NB4 (cell line): ENCODE results near the gene PAK5.
A peak's percentile ranks its signal among the peaks of the same experiment; 100 is the strongest.

Experiments used
- DNase-seq: peaks from one replicate; pipeline ENCODE4 v3.0.0; 2010; ENCODE audit warnings: low read depth
- H3K4me3 ChIP-seq: one replicate; pipeline ENCODE4 v1.5.1; 2011; ENCODE audit warnings: mild to moderate bottlenecking, low read depth, low read length, moderate library complexity
- MAX ChIP-seq: IDR thresholded peaks from 2 replicates; pipeline ENCODE4 v1.6.1; 2011; ENCODE audit warnings: low read depth, low read length
- MYC ChIP-seq: IDR thresholded peaks from 2 replicates; pipeline ENCODE4 v1.6.1; 2011; ENCODE audit warnings: low read depth, low read length
- POLR2A ChIP-seq: IDR thresholded peaks from 2 replicates; pipeline ENCODE4 v1.6.1; 2011; ENCODE audit warnings: mild to moderate bottlenecking; ENCODE audit not compliant: insufficient read length; ENCODE audit errors: extremely low read depth
- TF ChIP-seq, protein P1 (sequence below): IDR thresholded peaks from one replicate; pipeline ENCODE4 v1.5.1; 2012; ENCODE audit warnings: low read depth, low read length

The PAK5 gene

DNA sequence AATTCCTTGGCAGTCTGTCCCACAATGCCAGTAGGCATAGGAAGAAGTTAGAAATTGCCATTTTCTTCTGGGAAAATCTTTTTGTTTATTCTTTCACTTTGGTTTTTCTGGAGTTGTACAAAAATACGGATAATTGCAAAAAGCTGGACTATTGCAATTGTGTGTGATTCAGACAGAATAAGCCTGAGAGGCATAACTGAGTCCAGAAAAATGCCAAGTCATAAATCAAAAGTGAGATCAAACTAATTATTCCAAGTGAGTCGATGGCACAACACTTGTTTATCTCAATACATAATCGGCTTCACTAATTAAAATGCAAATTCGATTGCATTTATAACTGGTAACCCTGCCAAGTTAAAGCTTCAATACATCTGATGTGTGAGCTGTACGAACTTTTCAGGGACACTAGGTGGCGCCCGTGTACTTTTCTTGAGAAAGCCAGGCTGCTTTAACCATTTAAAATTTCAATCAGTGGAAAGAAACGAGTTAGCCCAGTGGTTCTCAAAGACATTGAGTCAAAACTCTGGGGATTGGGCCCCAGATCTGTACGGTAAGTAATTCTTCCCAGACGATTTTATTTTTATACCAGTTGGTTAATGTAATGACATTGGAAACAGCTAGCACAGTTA is 221.9 kb downstream of the PAK5 start:
- no peak overlapping the region for H3K4me3 ChIP-seq
- DNase-seq = peak; percentile 73
- TF ChIP-seq MYC (no peak), MAX (no peak)
- TF ChIP-seq, protein P1, sequence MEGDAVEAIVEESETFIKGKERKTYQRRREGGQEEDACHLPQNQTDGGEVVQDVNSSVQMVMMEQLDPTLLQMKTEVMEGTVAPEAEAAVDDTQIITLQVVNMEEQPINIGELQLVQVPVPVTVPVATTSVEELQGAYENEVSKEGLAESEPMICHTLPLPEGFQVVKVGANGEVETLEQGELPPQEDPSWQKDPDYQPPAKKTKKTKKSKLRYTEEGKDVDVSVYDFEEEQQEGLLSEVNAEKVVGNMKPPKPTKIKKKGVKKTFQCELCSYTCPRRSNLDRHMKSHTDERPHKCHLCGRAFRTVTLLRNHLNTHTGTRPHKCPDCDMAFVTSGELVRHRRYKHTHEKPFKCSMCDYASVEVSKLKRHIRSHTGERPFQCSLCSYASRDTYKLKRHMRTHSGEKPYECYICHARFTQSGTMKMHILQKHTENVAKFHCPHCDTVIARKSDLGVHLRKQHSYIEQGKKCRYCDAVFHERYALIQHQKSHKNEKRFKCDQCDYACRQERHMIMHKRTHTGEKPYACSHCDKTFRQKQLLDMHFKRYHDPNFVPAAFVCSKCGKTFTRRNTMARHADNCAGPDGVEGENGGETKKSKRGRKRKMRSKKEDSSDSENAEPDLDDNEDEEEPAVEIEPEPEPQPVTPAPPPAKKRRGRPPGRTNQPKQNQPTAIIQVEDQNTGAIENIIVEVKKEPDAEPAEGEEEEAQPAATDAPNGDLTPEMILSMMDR = peak; percentile 61

GRCh38 chr20:9616455-9616805 is 222.4 kb downstream of the PAK5 start:
- no peak for DNase-seq
- H3K4me3 ChIP-seq = no peak overlapping the region
- TF ChIP-seq POLR2A (no peak), MYC (no peak)

DNA sequence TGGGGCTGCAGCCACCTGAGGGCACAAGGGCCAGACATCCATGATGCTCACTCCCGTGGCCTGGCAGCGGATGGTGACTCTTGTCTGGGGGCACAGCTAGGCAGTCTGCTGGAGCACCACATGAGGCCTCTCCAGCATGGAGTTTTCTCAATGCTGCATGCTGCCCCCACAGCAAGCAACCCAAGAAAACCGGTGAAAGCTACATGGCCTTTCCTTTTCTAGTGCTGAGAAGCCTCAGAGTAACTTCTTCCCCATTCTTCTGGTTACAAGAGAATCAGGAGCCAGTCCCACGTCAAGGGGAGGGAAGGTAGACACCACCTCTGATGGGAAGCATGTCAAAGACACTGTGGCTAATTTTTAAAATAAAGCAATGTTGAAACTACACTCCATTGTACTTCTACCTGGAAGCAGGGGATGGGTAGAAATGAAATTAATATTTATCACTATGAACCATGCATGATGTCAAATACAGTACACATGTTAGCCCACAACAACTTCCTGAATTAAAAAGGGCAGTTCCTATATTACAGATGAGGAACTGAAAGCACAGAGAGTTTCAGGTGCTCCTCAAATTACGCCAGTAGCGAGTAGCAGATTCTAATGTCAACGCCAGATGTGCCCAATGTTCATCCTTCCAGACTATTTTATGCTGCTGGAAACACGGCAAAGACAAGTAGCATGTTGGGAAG is 223.0 kb downstream of the PAK5 start:
- TF ChIP-seq MAX (no peak), MYC (no peak), POLR2A (no peak)
- TF ChIP-seq, protein P1 = no peak
- DNase-seq = peak; percentile 25
- H3K4me3 ChIP-seq = no peak overlapping the region

DNA sequence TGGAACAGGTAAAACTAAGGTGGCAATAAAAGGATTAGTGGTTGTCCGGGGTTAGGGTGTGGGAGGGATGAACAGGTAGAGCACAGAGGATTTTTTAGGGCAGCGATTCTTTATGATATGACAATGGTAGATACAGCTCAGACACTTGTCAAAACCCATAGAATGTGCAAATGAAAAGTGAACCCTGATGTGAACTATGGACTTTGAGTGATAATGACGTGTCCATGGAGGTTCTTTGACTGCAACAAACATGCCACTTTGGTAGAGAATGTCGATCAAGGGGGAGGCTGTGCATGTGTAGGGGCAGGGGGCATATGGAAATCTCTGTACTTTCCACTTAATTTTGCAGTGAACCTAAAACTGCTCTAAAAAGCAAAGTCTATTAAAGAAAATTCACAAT is 223.8 kb downstream of the PAK5 start:
- no peak overlapping the region for H3K4me3 ChIP-seq
- TF ChIP-seq, protein P1 = no peak
- TF ChIP-seq MYC (no peak), MAX (no peak), POLR2A (no peak)
- no peak for DNase-seq

GRCh38 chr20:9613871-9614270 is 225.0 kb downstream of the PAK5 start:
- no peak overlapping the region for H3K4me3 ChIP-seq
- TF ChIP-seq MAX = no peak
- no peak for TF ChIP-seq MYC
- TF ChIP-seq, protein P1 = no peak
- no peak for TF ChIP-seq POLR2A
- DNase-seq = no peak

GRCh38 chr20:9611921-9612320 is 227.0 kb downstream of the PAK5 start:
- no peak for DNase-seq
- H3K4me3 ChIP-seq = no peak overlapping the region
- TF ChIP-seq, protein P1 = no peak
- TF ChIP-seq MYC (no peak), MAX (no peak), POLR2A (no peak)
